GM12878 (cell line): ENCODE data around the gene FGF1. TPM values are rescaled to one million over a fixed set of nuclear protein-coding genes. Genes with fewer than 3 reads are reported as not detected.

Experiments
- ATAC-seq: fragments of 200-7000 bp; cut with Tn5 transposase; 3 replicates; pipeline ENCODE4 v1.9.1; 2020; ENCODE audit warnings: mild to moderate bottlenecking, moderate library complexity
- BruUV-seq: library from RNA; stranded (reverse); fragments of 400-500 nt; replicated peaks from 2 replicates; lab custom pipeline; 2021; lab: Mats Ljungman, UMichigan
- CTCF ChIA-PET: fragments of 300-600 bp; sonication (Branson Sonifier 250); formaldehyde crosslinking; extraction: SDS; loops from one replicate; lab custom pipeline; 2021; ENCODE audit warnings: inconsistent platforms; lab: Yijun Ruan, JAX
- POLR2A ChIA-PET: fragments of 350-600 bp; formaldehyde crosslinking; extraction: SDS; loops from one replicate; lab custom pipeline; 2021; ENCODE audit warnings: inconsistent platforms; lab: Charles Lee
- RAD21 ChIA-PET: fragments of 300-600 bp; sonication (Branson Sonifier 250); formaldehyde crosslinking; loops from one replicate; lab custom pipeline; 2023; ENCODE audit warnings: antibody characterized with exemption; ENCODE audit not compliant: unreplicated experiment; lab: Charles Lee
- SMC1A ChIA-PET: fragments of 300-600 bp; sonication (Branson Sonifier 250); formaldehyde crosslinking; loops from one replicate; lab custom pipeline; 2023; ENCODE audit not compliant: unreplicated experiment, uncharacterized antibody; lab: Charles Lee
- DNase-seq: peaks from one replicate; pipeline ENCODE4 v3.0.0-alpha.2; 2011; ENCODE audit warnings: low read depth, low spot score
- FAIRE-seq: peaks from 3 replicates; lab custom pipeline; 2011; peaks lifted over from hg19 to GRCh38; lab: Jason Lieb, UNC
- H2AFZ ChIP-seq: 2 replicates; pipeline ENCODE4 v1.6.0; 2011; ENCODE audit warnings: low read depth, low read length, control low read depth; ENCODE audit not compliant: control insufficient read depth
- H3K27ac ChIP-seq: 2 replicates; pipeline ENCODE4 v1.5.1; 2011; ENCODE audit warnings: control low read depth; ENCODE audit not compliant: control insufficient read depth, insufficient read depth
- H3K27me3 ChIP-seq, 2 experiments: replicated peaks in 1 of 2; 2 replicates each; pipeline versions ENCODE4 v1.6.0 to v1.6.1; 2011; ENCODE audit warnings: low read length in 1 of 2; ENCODE audit not compliant: control insufficient read depth in 2 of 2, insufficient read depth in 2 of 2
- H3K36me3 ChIP-seq, 2 experiments: 2 replicates each; pipeline ENCODE4 v1.5.1; 2011; ENCODE audit warnings: low read length in 1 of 2; ENCODE audit not compliant: control insufficient read depth in 2 of 2, insufficient read depth in 2 of 2
- H3K4me1 ChIP-seq: 2 replicates; pipeline ENCODE4 v1.6.1; 2011; ENCODE audit warnings: mild to moderate bottlenecking, low read length, moderate library complexity, mixed read lengths; ENCODE audit not compliant: control insufficient read depth, insufficient read depth
- H3K4me2 ChIP-seq: 2 replicates; pipeline ENCODE4 v1.6.0; 2011; ENCODE audit warnings: control low read depth; ENCODE audit not compliant: control insufficient read depth, insufficient read depth
- H3K4me3 ChIP-seq: fragments of 200-600 bp; sonication (generic); 2 replicates; pipeline ENCODE4 v1.5.1; 2016
- H3K79me2 ChIP-seq: 2 replicates; pipeline ENCODE4 v1.6.0; 2011; ENCODE audit warnings: low read length; ENCODE audit not compliant: control insufficient read depth, insufficient read depth
- H3K9ac ChIP-seq: 2 replicates; pipeline ENCODE4 v1.8.0; 2011; ENCODE audit warnings: low read length, control low read depth, mixed read lengths; ENCODE audit not compliant: control insufficient read depth, insufficient read depth
- H3K9me3 ChIP-seq: replicated peaks from 3 replicates; pipeline ENCODE4 v1.5.1; 2011; ENCODE audit warnings: mild to moderate bottlenecking, low read length; ENCODE audit not compliant: control insufficient read depth, insufficient read depth
- H4K20me1 ChIP-seq: 2 replicates; pipeline ENCODE4 v1.6.0; 2011; ENCODE audit not compliant: control insufficient read depth, insufficient read depth
- DPF2 ChIP-seq: fragments of 450-650 bp; IDR thresholded peaks from 2 replicates; pipeline ENCODE4 v1.6.1; 2017; ENCODE audit warnings: mild to moderate bottlenecking
- EP300 ChIP-seq, 2 experiments: fragments of 150-350 bp in 1 of 2; IDR thresholded peaks; 2 replicates each; pipeline ENCODE4 v1.6.1; 2011 to 2012; ENCODE audit warnings: low read depth in 2 of 2, low read length in 2 of 2, borderline replicate concordance in 1 of 2, improper control_type of control experiment in 1 of 2, inconsistent platforms in 1 of 2; ENCODE audit not compliant: control insufficient read depth in 1 of 2
- HDGF ChIP-seq: fragments of 450-650 bp; IDR thresholded peaks from 2 replicates; pipeline ENCODE4 v1.6.1; 2016; ENCODE audit warnings: antibody characterized with exemption
- IKZF1 ChIP-seq: fragments of 450-650 bp; conservative IDR thresholded peaks from 2 replicates; pipeline ENCODE4 v1.6.1; 2017; ENCODE audit warnings: antibody characterized with exemption, mild to moderate bottlenecking
- NFYA ChIP-seq: IDR thresholded peaks from 2 replicates; pipeline ENCODE4 v1.6.1; 2011; ENCODE audit warnings: low read depth, mild to moderate bottlenecking, low read length, improper control_type of control experiment, borderline replicate concordance
- RAD51 ChIP-seq: fragments of 450-650 bp; IDR thresholded peaks from 2 replicates; pipeline ENCODE4 v1.6.1; 2016; ENCODE audit warnings: moderate library complexity, mild to moderate bottlenecking, inconsistent platforms
- SMC3 ChIP-seq: IDR thresholded peaks from 2 replicates; pipeline ENCODE4 v1.6.1; 2011; ENCODE audit warnings: low read length, improper control_type of control experiment, borderline replicate concordance
- SUPT20H ChIP-seq: IDR thresholded peaks from 2 replicates; pipeline ENCODE4 v1.6.1; 2011; ENCODE audit warnings: low read depth, mild to moderate bottlenecking, low read length, moderate library complexity, borderline replicate concordance; ENCODE audit not compliant: control insufficient read depth
- TARDBP ChIP-seq: IDR thresholded peaks from 2 replicates; pipeline ENCODE4 v1.6.1; 2016; ENCODE audit warnings: borderline replicate concordance
- WGBS: methylation state at CpG from one replicate; pipeline ENCODE4 v1.1.6; 2016; ENCODE audit warnings: low lambda C conversion rate; ENCODE audit not compliant: insufficient replicate concordance, insufficient coverage; ENCODE audit errors: missing lambda C conversion rate; 5-methylcytosine and 5-hydroxymethylcytosine counted together
- in situ Hi-C: fragments of 300-500 bp; cut with MboI; formaldehyde crosslinking; loops from 9 replicates; pipeline ENCODE4 v1.14.3; 2018; ENCODE audit warnings: mixed read lengths
- intact Hi-C: fragments of 100-400 bp; cut with micrococcal nuclease; formaldehyde crosslinking; loops from one replicate; pipeline ENCODE4 v1.14.2; 2022; ENCODE audit not compliant: unreplicated experiment
- polyA plus RNA-seq, 11 experiments: library from polyadenylated mRNA; depleted of rRNA in 4 of 11; unstranded in 6 of 11; stranded (reverse) in 5 of 11; fragments of >200 nt; fragmentation: Nextera tagmentation in 4 of 11; fragmentation: Illumina TruSeq in 1 of 11; extraction: Ambion mirVana in 4 of 11; extraction: Trizol in 1 of 11; gene quantifications; 1 replicate in 1 of 11; 2 replicates in 10 of 11; pipeline versions ENCODE4 v1.2.1 to v1.2.3, GENCODE V29; 2011 to 2016; ENCODE audit warnings: inconsistent platforms in 2 of 11, missing spikeins in 2 of 11, low read depth in 1 of 11
- total RNA-seq, 4 experiments: library from RNA; depleted of rRNA in 3 of 4; stranded (reverse); fragments of >200 nt in 3 of 4; fragmentation: Illumina TruSeq in 1 of 4; extraction: Trizol in 1 of 4; gene quantifications; 2 replicates each; pipeline versions ENCODE4 v1.2.1 to v1.2.3, GENCODE V29; 2013 to 2021
- TF ChIP-seq, protein P1 (sequence below): IDR thresholded peaks from 2 replicates; pipeline ENCODE4 v1.6.1; 2012; ENCODE audit warnings: low read depth, low read length, improper control_type of control experiment
- TF ChIP-seq, protein P2 (sequence below), 3 experiments: IDR thresholded peaks in 2 of 3; conservative IDR thresholded peaks in 1 of 3; 2 replicates each; pipeline ENCODE4 v1.5.1; 2011; ENCODE audit warnings: low read depth in 3 of 3, low read length in 3 of 3, mild to moderate bottlenecking in 3 of 3, control low read depth in 2 of 3, moderate library complexity in 2 of 3, inconsistent platforms in 1 of 3, mixed read lengths in 1 of 3; ENCODE audit not compliant: control insufficient read depth in 2 of 3, insufficient read depth in 1 of 3; ENCODE audit errors: extremely low read depth in 1 of 3

FGF1 gene
- total and polyA plus RNA-seq, 10 of the 15 experiments (the other 5 are each of a cell fraction or from before 2014, with no cell fraction given) = not detected

DNA sequence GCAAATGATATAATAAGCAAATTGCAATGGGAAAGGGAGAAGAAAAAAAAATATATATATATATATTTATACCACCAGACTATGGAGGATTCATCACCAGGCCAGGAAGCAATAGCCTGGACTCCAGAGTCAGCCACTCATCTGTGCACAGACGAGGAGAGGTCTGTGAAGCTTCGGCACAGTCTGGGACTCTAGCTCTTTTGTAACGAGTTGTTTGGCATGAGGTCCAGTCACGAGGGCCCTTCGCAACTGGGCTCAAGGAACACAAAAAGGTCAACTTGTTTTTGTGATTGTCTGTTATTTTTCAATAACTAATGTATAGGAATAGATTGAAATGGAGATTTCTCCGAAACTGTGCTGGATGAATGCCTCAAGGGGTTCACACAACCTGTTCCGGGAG, 14.7 kb upstream of the FGF1 start:
- H3K9ac ChIP-seq = no peak overlapping the region
- no peak for ATAC-seq
- no peak overlapping the region for H3K4me2 ChIP-seq
- RAD21 ChIA-PET = no interaction called here
- no peaks in the 10 kb centered on the region for H4K20me1 ChIP-seq
- 26% methylated on average over 7 of the region's 7 CpGs for WGBS
- DNase-seq = no peak
- CTCF ChIA-PET = interaction anchor here (1.6 to 4.2 kb wide), 3 partner anchors 12 to 188 kb away, joined by 4 to 46 read pairs (median 21); no protein-coding TSS in a partner anchor
- H3K79me2 ChIP-seq = no peaks in the 10 kb centered on the region
- no peak overlapping the region for H2AFZ ChIP-seq
- BruUV-seq = no TSS peak
- no peak for FAIRE-seq
- no peak overlapping the region for H3K27ac ChIP-seq
- SMC1A ChIA-PET = interaction anchor here (2.2 kb wide), 1 partner anchor 13 kb away, joined by 7 read pairs; no protein-coding TSS in a partner anchor
- POLR2A ChIA-PET = no interaction called here
- no peak overlapping the region for H3K4me3 ChIP-seq
- no peak for TF ChIP-seq HDGF
- TF ChIP-seq, protein P1, sequence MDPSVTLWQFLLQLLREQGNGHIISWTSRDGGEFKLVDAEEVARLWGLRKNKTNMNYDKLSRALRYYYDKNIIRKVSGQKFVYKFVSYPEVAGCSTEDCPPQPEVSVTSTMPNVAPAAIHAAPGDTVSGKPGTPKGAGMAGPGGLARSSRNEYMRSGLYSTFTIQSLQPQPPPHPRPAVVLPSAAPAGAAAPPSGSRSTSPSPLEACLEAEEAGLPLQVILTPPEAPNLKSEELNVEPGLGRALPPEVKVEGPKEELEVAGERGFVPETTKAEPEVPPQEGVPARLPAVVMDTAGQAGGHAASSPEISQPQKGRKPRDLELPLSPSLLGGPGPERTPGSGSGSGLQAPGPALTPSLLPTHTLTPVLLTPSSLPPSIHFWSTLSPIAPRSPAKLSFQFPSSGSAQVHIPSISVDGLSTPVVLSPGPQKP = no peak
- no peaks in the 10 kb centered on the region for H3K27me3 ChIP-seq
- no peaks in the 10 kb centered on the region; the same call in 2 of the 3 replicates for H3K9me3 ChIP-seq
- in situ Hi-C loops = no loop called here
- intact Hi-C loops = no loop called here
- H3K36me3 ChIP-seq = no peaks in the 10 kb centered on the region
- H3K4me1 ChIP-seq = no peaks in the 10 kb centered on the region

DNA sequence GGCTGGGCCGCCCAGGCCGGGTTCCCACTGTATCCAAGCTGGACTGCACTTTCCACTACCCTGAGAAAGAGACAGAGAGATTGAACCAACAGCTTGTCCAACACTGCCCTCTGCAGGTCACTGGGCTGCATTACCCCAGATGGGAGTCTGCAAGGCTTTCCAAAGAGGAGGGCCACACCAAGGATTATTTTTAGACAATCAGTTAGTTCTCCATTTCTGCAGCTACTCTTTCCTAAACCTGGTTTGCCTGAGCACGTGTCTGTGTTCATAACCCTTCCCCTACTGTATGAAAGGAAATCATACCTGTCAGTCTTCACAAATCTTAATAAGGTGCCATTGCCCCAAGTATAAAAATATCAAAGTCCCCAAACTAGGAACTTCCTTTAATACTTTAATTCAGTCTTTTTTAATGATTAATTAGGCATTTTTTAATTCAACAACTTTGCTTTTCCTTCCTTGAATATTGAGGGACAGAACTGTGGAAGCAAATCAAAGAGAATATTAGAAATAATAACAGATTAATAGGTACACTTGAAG, 13.4 kb upstream of the FGF1 start:
- no peaks in the 10 kb centered on the region for H3K79me2 ChIP-seq
- peak; percentile 97 for ATAC-seq
- H3K9ac ChIP-seq = no peak overlapping the region
- CTCF ChIA-PET = interaction anchor here (0.8 to 4.2 kb wide), 26 partner anchors 9 to 820 kb away, joined by 3 to 46 read pairs (median 4); partner anchors contain the start of genes FGF1 and PCDH1
- POLR2A ChIA-PET = no interaction called here
- no peaks in the 10 kb centered on the region for H3K36me3 ChIP-seq
- no peaks in the 10 kb centered on the region for H3K27me3 ChIP-seq
- H4K20me1 ChIP-seq = no peaks in the 10 kb centered on the region
- RAD21 ChIA-PET = interaction anchor here (1.1 to 2.8 kb wide), 2 partner anchors 44 to 547 kb away, joined by 7 to 22 read pairs; no protein-coding TSS in a partner anchor
- H3K4me2 ChIP-seq = no peak overlapping the region
- H3K27ac ChIP-seq = no peak overlapping the region
- no peak overlapping the region for H2AFZ ChIP-seq
- intact Hi-C loops (loop anchor here (1.0 kb wide), 3 partner anchors 44 to 547 kb away; no protein-coding TSS in a partner anchor), in situ Hi-C loops (loop anchor here (5.0 kb wide), 1 partner anchor 92 kb away; no protein-coding TSS in a partner anchor)
- H3K4me1 ChIP-seq = no peaks in the 10 kb centered on the region
- no peaks in the 10 kb centered on the region; the same call in 2 of the 3 replicates for H3K9me3 ChIP-seq
- no peak for FAIRE-seq
- WGBS = 0% methylated on average over 3 of the region's 3 CpGs
- no peak overlapping the region for H3K4me3 ChIP-seq
- BruUV-seq = no TSS peak
- peak; percentile 31 for DNase-seq
- SMC1A ChIA-PET = interaction anchor here (0.7 to 2.8 kb wide), 8 partner anchors 14 to 556 kb away, joined by 3 to 13 read pairs (median 5); no protein-coding TSS in a partner anchor
- TF ChIP-seq IKZF1 (no peak), NFYA (no peak), SMC3 (peak; percentile 93), SUPT20H (no peak), RAD51 (no peak), DPF2 (no peak), EP300 (IDR thresholded peaks at IDR 0.05; ENCODE audit: borderline replicate concordance in 1 of 2, control insufficient read depth in 1 of 2, low read depth in 2 of 2, low read length in 2 of 2) (no peak), TARDBP (no peak)
- TF ChIP-seq, protein P2, sequence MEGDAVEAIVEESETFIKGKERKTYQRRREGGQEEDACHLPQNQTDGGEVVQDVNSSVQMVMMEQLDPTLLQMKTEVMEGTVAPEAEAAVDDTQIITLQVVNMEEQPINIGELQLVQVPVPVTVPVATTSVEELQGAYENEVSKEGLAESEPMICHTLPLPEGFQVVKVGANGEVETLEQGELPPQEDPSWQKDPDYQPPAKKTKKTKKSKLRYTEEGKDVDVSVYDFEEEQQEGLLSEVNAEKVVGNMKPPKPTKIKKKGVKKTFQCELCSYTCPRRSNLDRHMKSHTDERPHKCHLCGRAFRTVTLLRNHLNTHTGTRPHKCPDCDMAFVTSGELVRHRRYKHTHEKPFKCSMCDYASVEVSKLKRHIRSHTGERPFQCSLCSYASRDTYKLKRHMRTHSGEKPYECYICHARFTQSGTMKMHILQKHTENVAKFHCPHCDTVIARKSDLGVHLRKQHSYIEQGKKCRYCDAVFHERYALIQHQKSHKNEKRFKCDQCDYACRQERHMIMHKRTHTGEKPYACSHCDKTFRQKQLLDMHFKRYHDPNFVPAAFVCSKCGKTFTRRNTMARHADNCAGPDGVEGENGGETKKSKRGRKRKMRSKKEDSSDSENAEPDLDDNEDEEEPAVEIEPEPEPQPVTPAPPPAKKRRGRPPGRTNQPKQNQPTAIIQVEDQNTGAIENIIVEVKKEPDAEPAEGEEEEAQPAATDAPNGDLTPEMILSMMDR (IDR thresholded peaks at IDR 0.05 in 2 of 3, conservative IDR thresholded peaks at IDR 0.05 in 1 of 3; ENCODE audit: control insufficient read depth in 2 of 3, extremely low read depth in 1 of 3, insufficient read depth in 1 of 3, low read depth in 3 of 3, low read length in 3 of 3) = peak; percentile 89 to 96 (median 94)
